ENCODE measurements around the gene SLC23A3. TPM values are rescaled to one million over a fixed set of nuclear protein-coding genes. Genes with fewer than 3 reads are reported as not detected.

Gene SLC23A3
- total RNA-seq, 4 donors from 2014 or later = 5.4 to 18.4 (median 15.7) TPM

DNA sequence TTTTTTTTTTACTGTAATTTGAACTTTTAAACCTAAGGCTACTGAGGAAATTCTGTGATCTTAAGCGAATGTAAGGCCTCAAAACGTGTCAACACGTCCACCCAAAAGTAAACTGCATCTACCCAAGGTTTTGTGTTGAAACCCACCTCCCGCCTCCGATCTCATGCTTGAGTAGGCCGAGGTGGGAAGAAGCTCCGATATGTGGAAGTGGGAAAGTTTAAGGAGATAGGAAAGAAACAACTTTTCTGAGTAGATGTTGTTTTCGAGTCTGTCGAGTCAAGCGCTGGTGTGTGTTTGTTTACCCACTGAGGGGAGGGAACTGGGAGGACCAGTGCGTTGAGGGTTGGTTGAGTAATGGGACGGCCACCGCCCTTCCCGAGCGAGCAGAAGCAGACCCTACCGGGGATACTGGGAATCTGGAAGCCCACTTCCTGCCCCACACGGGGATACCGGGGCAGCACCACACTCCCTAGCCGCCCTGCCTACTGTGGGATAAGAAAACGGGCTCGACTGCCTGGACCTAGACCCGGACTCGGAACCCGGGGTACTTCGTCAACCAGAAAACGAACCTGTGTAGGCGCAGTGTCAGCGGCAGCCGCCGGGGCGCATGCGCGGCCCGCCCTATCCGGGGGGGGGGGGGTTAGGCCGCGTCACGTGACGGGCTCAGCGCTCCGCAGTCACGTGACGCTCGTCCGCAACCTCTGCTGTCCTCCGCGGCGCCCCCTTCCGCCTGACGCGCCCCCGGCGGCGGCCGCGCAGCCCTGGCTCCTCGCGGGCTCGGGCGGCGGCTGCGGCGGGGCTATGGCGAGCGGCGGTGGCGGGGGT, 7.9 kb upstream of the SLC23A3 start, which contains the start of gene RETREG2:
Gene RETREG2 (plus strand): TSS at position 724 of the 825 bp plus-strand sequence. CDS start 78 bp downstream, at position 802.
- Histone ChIP-seq H3K36me3 (peaks cover 0 to 42% (median 19%) of the 10 kb centered on the region in 4 donors), H3K9me3 (no peaks in the 10 kb centered on the region), H3K4me1 (peaks cover 14 to 56% (median 36%) of the 10 kb centered on the region in 4 donors), H3K27me3 (no peaks in the 10 kb centered on the region), H3K27ac (peak within 1 kb of the TSS; percentile 93 to 100 (median 96)), H3K4me3 (peak within 1 kb of the TSS; percentile 57 to 100 (median 92))
- in situ Hi-C loops (cut with MboI; ENCODE audit: low pct_ligation_motif_present in 1 of 4, low pct_unique_long_range_greater_than_20kb in 1 of 4, low sequenced_read_pairs in 3 of 4) (loop anchor here in 2 of 4 donors (10.0 kb wide), 1 partner anchor 117 kb away; no protein-coding TSS in a partner anchor), intact Hi-C loops (cut with DNase I; ENCODE audit: low total_unique reads) (loop anchor here (2.0 kb wide), 1 partner anchor 103 kb away; no protein-coding TSS in a partner anchor)
- peak; percentile 89 for DNase-seq
- TF ChIP-seq POLR2A (IDR thresholded peaks at IDR 0.05) = peak; percentile 99
- TF ChIP-seq, protein P1, sequence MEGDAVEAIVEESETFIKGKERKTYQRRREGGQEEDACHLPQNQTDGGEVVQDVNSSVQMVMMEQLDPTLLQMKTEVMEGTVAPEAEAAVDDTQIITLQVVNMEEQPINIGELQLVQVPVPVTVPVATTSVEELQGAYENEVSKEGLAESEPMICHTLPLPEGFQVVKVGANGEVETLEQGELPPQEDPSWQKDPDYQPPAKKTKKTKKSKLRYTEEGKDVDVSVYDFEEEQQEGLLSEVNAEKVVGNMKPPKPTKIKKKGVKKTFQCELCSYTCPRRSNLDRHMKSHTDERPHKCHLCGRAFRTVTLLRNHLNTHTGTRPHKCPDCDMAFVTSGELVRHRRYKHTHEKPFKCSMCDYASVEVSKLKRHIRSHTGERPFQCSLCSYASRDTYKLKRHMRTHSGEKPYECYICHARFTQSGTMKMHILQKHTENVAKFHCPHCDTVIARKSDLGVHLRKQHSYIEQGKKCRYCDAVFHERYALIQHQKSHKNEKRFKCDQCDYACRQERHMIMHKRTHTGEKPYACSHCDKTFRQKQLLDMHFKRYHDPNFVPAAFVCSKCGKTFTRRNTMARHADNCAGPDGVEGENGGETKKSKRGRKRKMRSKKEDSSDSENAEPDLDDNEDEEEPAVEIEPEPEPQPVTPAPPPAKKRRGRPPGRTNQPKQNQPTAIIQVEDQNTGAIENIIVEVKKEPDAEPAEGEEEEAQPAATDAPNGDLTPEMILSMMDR (IDR thresholded peaks at IDR 0.05) = peak in 4 of 5 experiments; percentile 30 to 43 (median 34)
- TF ChIP-seq EP300 (IDR thresholded peaks at IDR 0.05; ENCODE audit: low read depth) = peak; percentile 4
- TF ChIP-seq POLR2AphosphoS5 (IDR thresholded peaks at IDR 0.05) = peak; percentile 95 to 98 (median 98)
- WGBS, 2 donors (ENCODE audit: low coverage in 1 of 2) = 0% methylated on average over 4 to 46 of the region's 67 CpGs

DNA sequence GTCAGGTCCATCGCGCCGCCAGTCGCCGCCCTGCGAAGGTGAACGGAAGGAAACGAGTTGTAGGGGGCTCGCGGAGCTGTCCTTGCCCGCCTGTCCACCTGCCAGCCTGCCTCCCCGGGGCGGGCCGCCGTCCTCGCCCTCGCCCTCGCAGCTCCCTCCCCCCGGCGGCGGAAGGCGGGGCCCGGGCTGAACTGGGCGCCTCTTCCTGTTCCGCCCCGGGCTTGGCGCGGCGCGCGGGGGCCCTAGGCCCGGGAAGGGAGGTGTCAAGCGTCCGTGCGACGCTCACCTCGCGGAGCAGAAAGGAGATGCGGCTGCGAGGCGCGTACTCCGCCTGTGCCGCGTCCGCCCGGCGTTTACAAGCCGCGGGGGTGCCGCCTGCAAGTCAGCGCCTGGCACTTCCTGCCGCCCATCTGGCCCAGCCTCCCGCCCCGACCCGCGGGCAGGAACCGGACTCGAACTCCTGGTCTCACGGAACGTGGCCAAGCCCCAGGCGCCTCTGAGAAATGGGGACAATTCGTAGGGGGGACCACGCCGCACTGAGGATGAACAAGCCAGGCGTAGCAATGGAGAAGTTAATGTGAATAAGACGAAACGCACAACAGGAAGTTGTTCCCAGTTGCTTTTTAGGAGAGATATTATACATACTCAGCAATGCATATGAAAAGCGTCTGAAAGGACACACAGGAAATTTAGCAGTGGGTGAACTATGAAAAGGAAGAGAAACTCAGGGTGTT, 7.2 kb upstream of the SLC23A3 start, which contains the start of gene CNPPD1:
Gene CNPPD1 (minus strand): TSS at position 108 of the 734 bp plus-strand sequence. CDS start 97 bp downstream, at position 11.
- peak within 1 kb of the TSS; percentile 93 to 100 (median 96) for H3K27ac ChIP-seq
- peak; percentile 93 for DNase-seq
- no peaks in the 10 kb centered on the region for H3K9me3 ChIP-seq
- intact Hi-C loops (cut with DNase I; ENCODE audit: low total_unique reads) = loop anchor here (2.0 kb wide), 1 partner anchor 104 kb away; no protein-coding TSS in a partner anchor
- WGBS, 2 donors (ENCODE audit: low coverage in 1 of 2) = 0% methylated on average over 6 to 66 of the region's 69 CpGs
- peaks cover 14 to 48% (median 29%) of the 10 kb centered on the region in 4 donors for H3K4me1 ChIP-seq
- TF ChIP-seq, protein P1 (IDR thresholded peaks at IDR 0.05) = peak in 1 of 5 experiments; percentile 0
- TF ChIP-seq EP300 (IDR thresholded peaks at IDR 0.05; ENCODE audit: low read depth) = no peak
- peak; percentile 91 to 98 (median 97) for TF ChIP-seq POLR2AphosphoS5 (IDR thresholded peaks at IDR 0.05)
- peak; percentile 95 for TF ChIP-seq POLR2A (IDR thresholded peaks at IDR 0.05)
- peak within 1 kb of the TSS; percentile 57 to 100 (median 92) for H3K4me3 ChIP-seq
- in situ Hi-C loops (cut with MboI; ENCODE audit: low pct_ligation_motif_present in 1 of 4, low pct_unique_long_range_greater_than_20kb in 1 of 4, low sequenced_read_pairs in 3 of 4) = loop anchor here in 2 of 4 donors (10.0 kb wide), 1 partner anchor 118 kb away; no protein-coding TSS in a partner anchor
- H3K27me3 ChIP-seq = no peaks in the 10 kb centered on the region
- H3K36me3 ChIP-seq = peaks cover 0 to 37% (median 19%) of the 10 kb centered on the region in 4 donors

DNA sequence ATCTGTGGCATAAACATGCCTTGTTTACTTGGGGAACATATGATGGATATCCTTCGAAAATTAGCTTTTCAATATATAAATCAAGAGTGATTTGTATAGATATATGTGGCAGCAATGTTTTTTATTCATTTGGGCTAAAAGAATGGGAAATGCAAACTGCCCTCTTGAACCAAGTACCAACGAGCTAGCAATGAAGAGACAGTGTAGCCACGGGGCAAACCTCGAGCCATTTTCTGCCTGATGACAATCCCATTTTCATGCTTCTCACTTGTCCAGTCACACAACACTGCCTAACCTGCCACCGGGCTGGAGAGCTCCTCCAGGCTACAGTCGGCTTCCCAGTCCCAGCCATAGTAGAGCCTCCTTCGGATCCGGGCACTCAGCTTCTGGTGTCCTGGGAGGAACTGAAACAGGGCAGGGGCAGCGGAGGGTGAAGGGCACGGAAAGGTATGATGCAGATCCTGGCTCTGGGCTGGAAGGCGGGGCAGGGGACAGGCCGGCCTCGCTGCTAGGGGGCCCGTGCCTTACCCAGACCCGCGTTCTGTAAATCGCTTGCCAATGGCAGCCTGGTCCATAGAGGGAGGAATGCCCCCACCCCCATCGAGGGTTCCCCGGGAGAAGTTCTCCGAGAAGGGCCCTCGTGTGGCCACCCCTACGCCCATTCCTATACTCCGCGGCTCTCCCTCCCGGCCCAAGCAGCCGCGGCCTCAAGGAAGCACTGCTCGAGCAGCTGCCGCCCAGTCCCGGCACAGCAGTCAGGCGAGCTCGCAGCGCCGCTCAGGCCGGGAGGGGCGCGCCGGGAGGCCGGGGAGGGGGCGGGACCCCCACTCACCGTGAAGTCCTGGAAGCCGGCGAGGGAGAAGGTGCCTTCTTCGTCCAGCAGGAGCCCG, 6.3 kb upstream of the SLC23A3 start:
- TF ChIP-seq POLR2AphosphoS5 (IDR thresholded peaks at IDR 0.05) = no peak
- TF ChIP-seq, protein P1 (IDR thresholded peaks at IDR 0.05) = peak in 4 of 5 experiments; percentile 7 to 44 (median 14)
- no peaks in the 10 kb centered on the region for H3K9me3 ChIP-seq
- H3K36me3 ChIP-seq = peaks cover 0 to 29% (median 14%) of the 10 kb centered on the region in 4 donors
- peak overlapping the region; percentile 57 to 100 (median 92) for H3K4me3 ChIP-seq
- no peaks in the 10 kb centered on the region for H3K27me3 ChIP-seq
- in situ Hi-C loops (cut with MboI; ENCODE audit: low pct_ligation_motif_present in 1 of 4, low pct_unique_long_range_greater_than_20kb in 1 of 4, low sequenced_read_pairs in 3 of 4) = loop anchor here in 2 of 4 donors (10.0 kb wide), 1 partner anchor 119 kb away; no protein-coding TSS in a partner anchor
- WGBS, 2 donors (ENCODE audit: low coverage in 1 of 2) = 2 to 3% methylated on average over 4 to 27 of the region's 45 CpGs
- intact Hi-C loops (cut with DNase I; ENCODE audit: low total_unique reads) = loop anchor here (2.0 kb wide), 1 partner anchor 105 kb away; no protein-coding TSS in a partner anchor
- H3K4me1 ChIP-seq = peaks cover 14 to 46% (median 27%) of the 10 kb centered on the region in 4 donors
- DNase-seq = peak; percentile 74
- H3K27ac ChIP-seq = peak overlapping the region; percentile 93 to 100 (median 96)
